SK-N-SH treated with all-trans-retinoic acid at 6 μM for 48 hours (cell line): ENCODE data around the gene USP4.

Source experiments
- ATAC-seq: fragments of 200-7000 bp; cut with Tn5 transposase; 3 replicates; pipeline ENCODE4 v1.9.1; 2020; ENCODE audit warnings: mild to moderate bottlenecking, moderate library complexity
- ARNTL ChIP-seq: fragments of 450-650 bp; formaldehyde crosslinking; IDR thresholded peaks from 2 replicates; pipeline ENCODE4 v1.5.0; 2020; ENCODE audit warnings: low read depth, mild to moderate bottlenecking, moderate library complexity, borderline replicate concordance
- BACH2 ChIP-seq: fragments of 250-450 bp; sonication (Bioruptor Pico); IDR thresholded peaks from 2 replicates; pipeline ENCODE4 v1.9.0; 2021; ENCODE audit warnings: mild to moderate bottlenecking, borderline replicate concordance
- CREB5 ChIP-seq: fragments of 250-450 bp; sonication (Bioruptor Pico); IDR thresholded peaks from 2 replicates; pipeline ENCODE4 v1.5.1; 2020; ENCODE audit warnings: low read depth, mild to moderate bottlenecking, moderate library complexity
- CSDC2 ChIP-seq: fragments of 250-450 bp; sonication (Bioruptor Pico); IDR thresholded peaks from 2 replicates; pipeline ENCODE4 v1.5.0; 2020; ENCODE audit warnings: mild to moderate bottlenecking, moderate library complexity
- ESRRG ChIP-seq: fragments of 250-450 bp; sonication (Bioruptor Pico); IDR thresholded peaks from 2 replicates; pipeline ENCODE4 v1.6.1; 2021; ENCODE audit warnings: mild to moderate bottlenecking
- GLIS3 ChIP-seq: fragments of 250-450 bp; sonication (Bioruptor Pico); IDR thresholded peaks from 2 replicates; pipeline ENCODE4 v1.5.0; 2020; ENCODE audit warnings: mild to moderate bottlenecking, moderate library complexity
- ISL1 ChIP-seq: fragments of 250-450 bp; sonication (Bioruptor Pico); IDR thresholded peaks from 2 replicates; pipeline ENCODE4 v2.1.2; 2022; ENCODE audit warnings: mild to moderate bottlenecking, moderate library complexity
- OSR1 ChIP-seq: fragments of 250-450 bp; sonication (Bioruptor Pico); IDR thresholded peaks from 2 replicates; pipeline ENCODE4 v1.8.0; 2022; ENCODE audit warnings: moderate library complexity, mild to moderate bottlenecking, inconsistent platforms
- POU6F1 ChIP-seq: fragments of 250-450 bp; sonication (Bioruptor Pico); IDR thresholded peaks from 2 replicates; pipeline ENCODE4 v1.8.0; 2021; ENCODE audit warnings: low read depth, mild to moderate bottlenecking, moderate library complexity, borderline replicate concordance
- PPARA ChIP-seq: fragments of 250-450 bp; sonication (Bioruptor Pico); IDR thresholded peaks from 2 replicates; pipeline ENCODE4 v1.5.0; 2020; ENCODE audit warnings: mild to moderate bottlenecking, borderline replicate concordance
- RARB ChIP-seq: fragments of 250-450 bp; sonication (Bioruptor Pico); IDR thresholded peaks from 2 replicates; pipeline ENCODE4 v1.8.0; 2021; ENCODE audit warnings: mild to moderate bottlenecking, moderate library complexity
- TCF4 ChIP-seq: fragments of 250-450 bp; sonication (Bioruptor Pico); IDR thresholded peaks from 2 replicates; pipeline ENCODE4 v1.8.0; 2021; ENCODE audit warnings: mild to moderate bottlenecking, moderate library complexity, borderline replicate concordance
- TOX ChIP-seq: fragments of 250-450 bp; sonication (Bioruptor Pico); IDR thresholded peaks from 2 replicates; pipeline ENCODE4 v1.8.0; 2021; ENCODE audit warnings: mild to moderate bottlenecking, moderate library complexity, borderline replicate concordance
- TSHZ2 ChIP-seq: fragments of 250-450 bp; sonication (Bioruptor Pico); IDR thresholded peaks from 2 replicates; pipeline ENCODE4 v1.5.0; 2020; ENCODE audit warnings: mild to moderate bottlenecking, moderate library complexity
- ZC3H10 ChIP-seq: fragments of 250-450 bp; sonication (Bioruptor Pico); IDR thresholded peaks from 2 replicates; pipeline ENCODE4 v1.5.1; 2021; ENCODE audit warnings: mild to moderate bottlenecking, moderate library complexity
- ZFP3 ChIP-seq: fragments of 250-450 bp; sonication (Bioruptor Pico); IDR thresholded peaks from 2 replicates; pipeline ENCODE4 v1.5.0; 2020; ENCODE audit warnings: mild to moderate bottlenecking, moderate library complexity
- ZFP30 ChIP-seq: fragments of 450-650 bp; formaldehyde crosslinking; IDR thresholded peaks from 2 replicates; pipeline ENCODE4 v1.5.0; 2022; ENCODE audit warnings: mild to moderate bottlenecking, moderate library complexity
- ZNF565 ChIP-seq: fragments of 450-650 bp; formaldehyde crosslinking; conservative IDR thresholded peaks from 2 replicates; pipeline ENCODE4 v1.5.0; 2020; ENCODE audit warnings: low read depth, mild to moderate bottlenecking, moderate library complexity
- ZNF70 ChIP-seq: fragments of 450-650 bp; formaldehyde crosslinking; IDR thresholded peaks from 2 replicates; pipeline ENCODE4 v1.5.0; 2020; ENCODE audit warnings: mild to moderate bottlenecking, moderate library complexity
- ZNF8 ChIP-seq: fragments of 450-650 bp; formaldehyde crosslinking; IDR thresholded peaks from 2 replicates; pipeline ENCODE4 v1.5.0; 2020; ENCODE audit warnings: mild to moderate bottlenecking, moderate library complexity
- TF ChIP-seq, protein P1 (sequence below): fragments of 250-450 bp; sonication (Bioruptor Pico); IDR thresholded peaks from 2 replicates; pipeline ENCODE4 v1.8.0; 2020; ENCODE audit warnings: mild to moderate bottlenecking, moderate library complexity, borderline replicate concordance
- TF ChIP-seq, protein P2 (sequence below): fragments of 250-450 bp; sonication (Bioruptor Pico); IDR thresholded peaks from 2 replicates; pipeline ENCODE4 v1.5.1; 2021; ENCODE audit warnings: mild to moderate bottlenecking, moderate library complexity

USP4 gene

DNA sequence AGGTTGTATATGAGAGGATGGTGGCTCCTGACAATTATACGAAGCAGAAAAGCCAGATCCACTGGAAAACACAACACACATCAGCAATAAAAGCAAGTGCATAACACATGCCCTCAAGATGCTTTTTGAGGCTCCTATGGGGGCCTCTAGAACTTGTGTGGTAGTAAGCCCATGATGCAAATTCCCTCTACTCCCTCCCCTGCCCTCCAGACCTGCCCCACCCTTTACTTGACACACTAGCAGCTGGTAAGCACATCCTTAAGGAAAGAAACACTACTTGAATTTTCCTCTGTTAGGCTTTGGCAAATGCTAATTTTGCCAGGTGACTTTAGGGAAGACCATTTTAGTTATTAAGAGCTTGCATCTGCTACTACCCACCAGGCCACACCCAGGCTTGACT lies 29.2 kb downstream of the USP4 start:
- TF ChIP-seq ZNF8 (CRISPR knock-in tag), result no peak
- TF ChIP-seq, all 23 proteins: peak for 0
- no peak for ATAC-seq

- no peak for TF ChIP-seq ZNF70
- TF ChIP-seq ZC3H10 (CRISPR knock-in tag), result no peak
- TF ChIP-seq RARB (CRISPR knock-in tag), result no peak
- TF ChIP-seq GLIS3 (CRISPR knock-in tag), result no peak
- TF ChIP-seq TSHZ2 (CRISPR knock-in tag), result no peak
- TF ChIP-seq TCF4 (CRISPR knock-in tag), result no peak
- no peak for TF ChIP-seq TOX (CRISPR knock-in tag)
- TF ChIP-seq, protein P1, sequence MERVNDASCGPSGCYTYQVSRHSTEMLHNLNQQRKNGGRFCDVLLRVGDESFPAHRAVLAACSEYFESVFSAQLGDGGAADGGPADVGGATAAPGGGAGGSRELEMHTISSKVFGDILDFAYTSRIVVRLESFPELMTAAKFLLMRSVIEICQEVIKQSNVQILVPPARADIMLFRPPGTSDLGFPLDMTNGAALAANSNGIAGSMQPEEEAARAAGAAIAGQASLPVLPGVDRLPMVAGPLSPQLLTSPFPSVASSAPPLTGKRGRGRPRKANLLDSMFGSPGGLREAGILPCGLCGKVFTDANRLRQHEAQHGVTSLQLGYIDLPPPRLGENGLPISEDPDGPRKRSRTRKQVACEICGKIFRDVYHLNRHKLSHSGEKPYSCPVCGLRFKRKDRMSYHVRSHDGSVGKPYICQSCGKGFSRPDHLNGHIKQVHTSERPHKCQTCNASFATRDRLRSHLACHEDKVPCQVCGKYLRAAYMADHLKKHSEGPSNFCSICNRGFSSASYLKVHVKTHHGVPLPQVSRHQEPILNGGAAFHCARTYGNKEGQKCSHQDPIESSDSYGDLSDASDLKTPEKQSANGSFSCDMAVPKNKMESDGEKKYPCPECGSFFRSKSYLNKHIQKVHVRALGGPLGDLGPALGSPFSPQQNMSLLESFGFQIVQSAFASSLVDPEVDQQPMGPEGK (CRISPR knock-in tag), result no peak
- no peak for ATAC-seq
These were observed 34.2 kb downstream of the USP4 start for GRCh38 chr3:49305608-49306007.

- ATAC-seq, result no peak
- no peak for TF ChIP-seq ARNTL (CRISPR knock-in tag)
- TF ChIP-seq ZC3H10 (CRISPR knock-in tag), result no peak
- no peak for TF ChIP-seq POU6F1 (CRISPR knock-in tag)
- TF ChIP-seq ESRRG (CRISPR knock-in tag), result no peak
- TF ChIP-seq ZNF8 (CRISPR knock-in tag), result no peak
- no peak for TF ChIP-seq ZNF565 (CRISPR knock-in tag)
- TF ChIP-seq OSR1 (CRISPR knock-in tag), result no peak
- no peak for TF ChIP-seq TSHZ2 (CRISPR knock-in tag)
- no peak for TF ChIP-seq TOX (CRISPR knock-in tag)
- no peak for TF ChIP-seq BACH2 (CRISPR knock-in tag)
- TF ChIP-seq TCF4 (CRISPR knock-in tag), result no peak
These were observed 37.2 kb downstream of the USP4 start for GRCh38 chr3:49302613-49303012.

GRCh38 chr3:49300595-49300994 lies 39.3 kb downstream of the USP4 start:
- ATAC-seq, result no peak
- TF ChIP-seq CREB5 (CRISPR knock-in tag) (no peak), TCF4 (CRISPR knock-in tag) (no peak), OSR1 (CRISPR knock-in tag) (no peak), CSDC2 (CRISPR knock-in tag) (no peak), PPARA (CRISPR knock-in tag) (no peak), RARB (CRISPR knock-in tag) (no peak), TOX (CRISPR knock-in tag) (no peak), ISL1 (CRISPR knock-in tag) (no peak), ZFP3 (CRISPR knock-in tag) (no peak), ZFP30 (CRISPR knock-in tag) (no peak), ZNF565 (CRISPR knock-in tag) (no peak), BACH2 (CRISPR knock-in tag) (no peak), ZC3H10 (CRISPR knock-in tag) (no peak)
- TF ChIP-seq, protein P2, sequence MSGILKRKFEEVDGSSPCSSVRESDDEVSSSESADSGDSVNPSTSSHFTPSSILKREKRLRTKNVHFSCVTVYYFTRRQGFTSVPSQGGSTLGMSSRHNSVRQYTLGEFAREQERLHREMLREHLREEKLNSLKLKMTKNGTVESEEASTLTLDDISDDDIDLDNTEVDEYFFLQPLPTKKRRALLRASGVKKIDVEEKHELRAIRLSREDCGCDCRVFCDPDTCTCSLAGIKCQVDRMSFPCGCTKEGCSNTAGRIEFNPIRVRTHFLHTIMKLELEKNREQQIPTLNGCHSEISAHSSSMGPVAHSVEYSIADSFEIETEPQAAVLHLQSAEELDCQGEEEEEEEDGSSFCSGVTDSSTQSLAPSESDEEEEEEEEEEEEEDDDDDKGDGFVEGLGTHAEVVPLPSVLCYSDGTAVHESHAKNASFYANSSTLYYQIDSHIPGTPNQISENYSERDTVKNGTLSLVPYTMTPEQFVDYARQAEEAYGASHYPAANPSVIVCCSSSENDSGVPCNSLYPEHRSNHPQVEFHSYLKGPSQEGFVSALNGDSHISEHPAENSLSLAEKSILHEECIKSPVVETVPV (CRISPR knock-in tag), result no peak
- TF ChIP-seq, protein P1 (CRISPR knock-in tag), result no peak
